ENCODE data around the gene MRPL16.
"Not testable (repeated sequence)": the region's sequence is repeated elsewhere in the genome, so short reads cannot be mapped to it uniquely, and the experiment has no call there.

Gene MRPL16

DNA sequence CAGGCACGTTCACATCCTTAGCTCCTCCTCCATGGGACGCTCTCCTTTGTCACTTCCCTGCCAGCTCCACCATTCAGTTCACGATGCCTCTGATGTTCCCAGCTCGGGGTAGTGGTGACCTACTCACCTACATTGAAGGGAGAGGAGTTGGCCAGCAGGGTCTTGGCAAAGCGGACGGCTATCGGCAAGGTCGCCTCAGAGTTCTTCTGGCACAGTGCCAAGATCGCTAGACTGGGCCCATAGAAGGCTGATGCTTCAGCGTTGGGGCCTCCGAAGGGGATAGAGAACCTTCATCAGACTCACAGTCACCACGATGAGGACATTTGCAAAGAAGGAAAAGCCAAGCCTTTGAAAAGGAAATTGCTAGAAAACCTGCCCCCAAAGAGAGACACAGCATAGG lies 31.7 kb upstream of the MRPL16 start:
- H3K4me3 ChIP-seq (ENCODE audit: low read depth, low read length): no peak overlapping the region
- no peak overlapping the region for H3K9ac ChIP-seq (ENCODE audit: low read depth, low read length)
- no peak overlapping the region for H3K27ac ChIP-seq (ENCODE audit: low read depth, low read length)
- H3K27me3 ChIP-seq (ENCODE audit: control insufficient read depth, insufficient read depth, low read length): no peaks in the 10 kb centered on the region
- no peaks in the 10 kb centered on the region for H3K9me3 ChIP-seq (ENCODE audit: control insufficient read depth, insufficient read depth, low read length)
- H3K36me3 ChIP-seq (ENCODE audit: control insufficient read depth, insufficient read depth, low read length): no peaks in the 10 kb centered on the region
- H3K4me1 ChIP-seq (ENCODE audit: control insufficient read depth, insufficient read depth, low read length): peaks cover 12% of the 10 kb centered on the region

DNA sequence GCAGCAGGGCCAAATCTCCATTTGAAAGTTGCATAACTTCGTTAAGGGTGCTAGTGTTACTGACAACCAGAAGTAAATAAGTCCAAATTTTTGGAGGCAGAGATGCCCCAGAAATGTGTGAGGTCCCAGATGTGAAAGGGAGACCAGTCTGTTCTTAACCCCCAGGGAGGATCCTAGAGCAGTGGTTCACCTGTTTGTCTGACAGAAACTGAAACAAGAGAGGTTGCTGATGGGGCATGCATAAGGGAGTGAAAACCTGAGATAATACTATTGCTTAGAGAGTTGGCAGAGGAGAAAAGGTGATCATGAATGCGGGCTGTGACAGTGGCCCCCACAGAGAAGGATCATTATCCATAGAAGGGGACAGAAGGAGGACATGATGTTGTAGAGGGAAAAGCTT lies 30.9 kb upstream of the MRPL16 start:
- no peaks in the 10 kb centered on the region for H3K9me3 ChIP-seq (ENCODE audit: control insufficient read depth, insufficient read depth, low read length)
- H3K27me3 ChIP-seq (ENCODE audit: control insufficient read depth, insufficient read depth, low read length): no peaks in the 10 kb centered on the region
- no peak overlapping the region for H3K9ac ChIP-seq (ENCODE audit: low read depth, low read length)
- no peak overlapping the region for H3K4me3 ChIP-seq (ENCODE audit: low read depth, low read length)
- no peak overlapping the region for H3K27ac ChIP-seq (ENCODE audit: low read depth, low read length)
- no peaks in the 10 kb centered on the region for H3K36me3 ChIP-seq (ENCODE audit: control insufficient read depth, insufficient read depth, low read length)
- H3K4me1 ChIP-seq (ENCODE audit: control insufficient read depth, insufficient read depth, low read length): peaks cover 8% of the 10 kb centered on the region

DNA sequence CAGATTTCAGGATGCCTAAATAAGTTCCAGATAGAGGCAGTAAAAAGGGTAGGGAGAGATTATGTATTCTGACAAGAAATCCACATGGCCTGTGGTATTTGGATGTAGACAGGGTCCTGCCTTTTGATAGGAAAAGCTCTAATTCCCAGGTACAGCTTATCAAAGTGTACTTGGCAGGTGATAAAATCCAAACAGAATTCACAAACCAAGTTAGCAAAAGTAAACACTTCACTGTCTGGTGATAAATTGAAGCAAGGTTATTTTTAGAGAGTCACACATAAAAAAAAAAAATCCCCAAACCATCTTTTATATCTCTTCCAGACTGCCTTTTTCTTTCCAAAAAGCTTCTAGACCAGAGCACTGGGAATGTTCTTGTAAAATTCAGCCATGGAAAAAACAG lies 29.0 kb upstream of the MRPL16 start:
- Histone ChIP-seq H3K27me3 (ENCODE audit: control insufficient read depth, insufficient read depth, low read length) (no peaks in the 10 kb centered on the region), H3K9me3 (ENCODE audit: control insufficient read depth, insufficient read depth, low read length) (no peaks in the 10 kb centered on the region), H3K4me1 (ENCODE audit: control insufficient read depth, insufficient read depth, low read length) (no peaks in the 10 kb centered on the region), H3K36me3 (ENCODE audit: control insufficient read depth, insufficient read depth, low read length) (no peaks in the 10 kb centered on the region), H3K4me3 (ENCODE audit: low read depth, low read length) (no peak overlapping the region), H3K27ac (ENCODE audit: low read depth, low read length) (no peak overlapping the region), H3K9ac (ENCODE audit: low read depth, low read length) (no peak overlapping the region)

DNA sequence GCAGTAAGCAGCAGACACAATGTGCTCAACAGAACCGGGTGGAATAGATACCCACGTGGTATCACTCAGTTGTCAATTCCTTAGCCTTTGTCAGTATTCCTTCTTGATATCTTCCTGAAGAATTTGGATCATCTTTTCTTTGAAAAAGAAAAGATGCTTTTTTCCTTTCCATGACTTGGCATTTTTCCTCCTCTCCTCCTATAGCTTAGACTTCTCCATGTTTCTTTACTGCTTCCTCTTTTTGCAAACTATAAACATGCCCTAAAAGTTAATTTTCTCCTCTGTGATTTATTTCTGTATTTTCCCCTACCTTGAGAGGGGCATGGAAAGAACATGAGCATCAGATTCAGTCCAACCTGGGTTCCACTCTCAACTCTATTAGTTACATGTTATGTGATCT lies 23.0 kb upstream of the MRPL16 start:
- Histone ChIP-seq H3K27ac (ENCODE audit: low read depth, low read length) (no peak overlapping the region), H3K36me3 (ENCODE audit: control insufficient read depth, insufficient read depth, low read length) (no peaks in the 10 kb centered on the region), H3K9ac (ENCODE audit: low read depth, low read length) (no peak overlapping the region), H3K4me3 (ENCODE audit: low read depth, low read length) (no peak overlapping the region), H3K9me3 (ENCODE audit: control insufficient read depth, insufficient read depth, low read length) (no peaks in the 10 kb centered on the region), H3K27me3 (ENCODE audit: control insufficient read depth, insufficient read depth, low read length) (no peaks in the 10 kb centered on the region), H3K4me1 (ENCODE audit: control insufficient read depth, insufficient read depth, low read length) (no peaks in the 10 kb centered on the region)

DNA sequence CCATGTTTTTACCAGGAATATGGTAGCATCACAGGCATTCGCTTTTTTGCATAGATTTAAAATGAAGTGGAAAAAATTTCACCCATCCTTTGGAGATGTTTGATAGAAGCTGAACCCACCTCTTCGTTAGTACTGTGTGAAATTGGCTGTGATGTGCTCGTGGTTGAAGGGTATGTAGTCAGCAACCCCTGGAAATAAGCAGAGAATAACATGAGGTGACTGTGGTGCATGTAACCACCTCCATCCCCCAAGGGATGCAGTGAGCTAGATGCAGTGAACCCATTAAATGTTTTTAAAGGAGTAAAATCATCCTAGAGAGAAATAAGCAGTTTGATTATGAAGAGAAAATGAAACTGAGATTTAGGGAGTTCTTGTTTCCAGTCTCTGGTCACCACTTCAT lies 18.8 kb upstream of the MRPL16 start:
- Histone ChIP-seq H3K27me3 (ENCODE audit: control insufficient read depth, insufficient read depth, low read length) (no peaks in the 10 kb centered on the region), H3K36me3 (ENCODE audit: control insufficient read depth, insufficient read depth, low read length) (no peaks in the 10 kb centered on the region), H3K4me1 (ENCODE audit: control insufficient read depth, insufficient read depth, low read length) (no peaks in the 10 kb centered on the region), H3K9ac (ENCODE audit: low read depth, low read length) (no peak overlapping the region), H3K27ac (ENCODE audit: low read depth, low read length) (no peak overlapping the region), H3K9me3 (ENCODE audit: control insufficient read depth, insufficient read depth, low read length) (no peaks in the 10 kb centered on the region), H3K4me3 (ENCODE audit: low read depth, low read length) (no peak overlapping the region)

DNA sequence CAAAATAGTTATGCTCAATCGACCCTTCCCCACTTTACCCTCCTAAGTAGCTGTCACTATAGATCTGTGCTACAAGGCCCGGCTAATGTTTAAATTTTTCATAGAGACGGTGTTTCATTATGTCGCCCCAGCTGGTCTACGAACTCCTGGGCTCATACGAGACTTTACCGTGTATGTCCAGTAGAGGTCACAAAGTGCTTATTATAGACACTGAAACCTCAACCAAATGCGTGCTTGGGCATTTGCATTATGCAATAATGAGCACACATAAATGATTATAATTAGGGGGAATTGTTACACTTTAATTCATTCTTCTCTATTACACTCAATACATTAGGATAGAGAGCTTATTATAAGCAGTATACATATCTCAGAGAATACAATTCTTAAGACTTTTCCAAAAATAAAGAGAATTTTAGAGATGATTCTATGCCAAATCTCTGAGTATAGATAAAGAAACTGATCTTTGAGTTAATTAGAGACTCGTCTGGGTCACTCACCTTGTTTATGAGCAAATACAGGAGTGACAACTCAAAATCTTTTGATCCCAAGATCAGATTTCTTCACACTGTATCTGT lies 12.5 kb upstream of the MRPL16 start:
- Histone ChIP-seq H3K9ac (ENCODE audit: low read depth, low read length) (no peak overlapping the region), H3K27me3 (ENCODE audit: control insufficient read depth, insufficient read depth, low read length) (no peaks in the 10 kb centered on the region), H3K36me3 (ENCODE audit: control insufficient read depth, insufficient read depth, low read length) (no peaks in the 10 kb centered on the region), H3K4me1 (ENCODE audit: control insufficient read depth, insufficient read depth, low read length) (peaks cover 14% of the 10 kb centered on the region), H3K27ac (ENCODE audit: low read depth, low read length) (no peak overlapping the region), H3K9me3 (ENCODE audit: control insufficient read depth, insufficient read depth, low read length) (no peaks in the 10 kb centered on the region), H3K4me3 (ENCODE audit: low read depth, low read length) (no peak overlapping the region)

DNA sequence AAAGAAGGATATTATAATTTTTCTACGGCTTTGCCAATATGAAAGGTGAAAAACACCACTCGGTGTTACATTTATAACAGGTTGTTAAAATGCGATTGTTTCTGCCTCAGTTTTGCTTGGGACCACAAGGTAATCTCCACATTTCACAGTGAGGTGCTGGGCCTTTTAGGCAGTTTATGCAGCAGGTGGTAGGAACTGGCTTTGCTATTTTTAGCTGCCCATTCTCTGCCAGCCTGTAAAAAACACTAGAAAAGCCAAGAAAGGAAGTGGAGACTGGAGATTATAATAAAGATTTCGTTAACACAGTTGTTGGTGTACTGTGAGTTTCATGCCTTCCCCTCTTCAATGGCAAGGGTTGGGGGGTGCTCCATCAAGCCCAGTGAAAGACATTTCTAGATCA lies 8.0 kb upstream of the MRPL16 start:
- H3K4me3 ChIP-seq (ENCODE audit: low read depth, low read length): no peak overlapping the region
- no peaks in the 10 kb centered on the region for H3K27me3 ChIP-seq (ENCODE audit: control insufficient read depth, insufficient read depth, low read length)
- H3K9me3 ChIP-seq (ENCODE audit: control insufficient read depth, insufficient read depth, low read length): no peaks in the 10 kb centered on the region
- H3K4me1 ChIP-seq (ENCODE audit: control insufficient read depth, insufficient read depth, low read length): peaks cover 48% of the 10 kb centered on the region
- no peaks in the 10 kb centered on the region for H3K36me3 ChIP-seq (ENCODE audit: control insufficient read depth, insufficient read depth, low read length)
- H3K9ac ChIP-seq (ENCODE audit: low read depth, low read length): no peak overlapping the region
- H3K27ac ChIP-seq (ENCODE audit: low read depth, low read length): no peak overlapping the region

DNA sequence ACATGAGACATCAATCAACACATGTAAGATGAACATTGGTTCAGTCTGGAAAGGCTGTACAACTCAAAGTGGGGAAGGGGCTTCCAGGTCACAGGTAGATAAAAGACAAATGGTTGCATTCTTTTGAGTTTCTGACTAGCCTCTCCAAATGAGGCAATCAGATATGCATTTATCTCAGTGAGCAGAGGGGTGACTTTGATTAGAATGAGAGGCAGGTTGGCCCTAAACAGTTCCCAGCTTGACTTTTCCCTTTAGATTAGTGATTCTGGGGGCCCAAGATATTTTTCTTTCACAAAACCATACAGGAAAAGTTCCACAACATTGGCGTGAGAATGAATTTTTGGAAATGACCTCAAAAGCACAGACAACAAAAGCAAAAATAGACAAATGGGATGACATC lies 5.9 kb upstream of the MRPL16 start:
- not testable (repeated sequence) for H3K9me3 ChIP-seq (ENCODE audit: control insufficient read depth, insufficient read depth, low read length); H3K27me3 ChIP-seq (ENCODE audit: control insufficient read depth, insufficient read depth, low read length); H3K36me3 ChIP-seq (ENCODE audit: control insufficient read depth, insufficient read depth, low read length)
- H3K4me1 ChIP-seq (ENCODE audit: control insufficient read depth, insufficient read depth, low read length): peaks cover 48% of the 10 kb centered on the region
- peak overlapping the region; percentile 50; the same call in 1 of the 2 replicates for H3K9ac ChIP-seq (ENCODE audit: low read depth, low read length)
- H3K4me3 ChIP-seq (ENCODE audit: low read depth, low read length): peak overlapping the region; percentile 59; the same call in 1 of the 2 replicates
- peak overlapping the region; percentile 86 for H3K27ac ChIP-seq (ENCODE audit: low read depth, low read length)

DNA sequence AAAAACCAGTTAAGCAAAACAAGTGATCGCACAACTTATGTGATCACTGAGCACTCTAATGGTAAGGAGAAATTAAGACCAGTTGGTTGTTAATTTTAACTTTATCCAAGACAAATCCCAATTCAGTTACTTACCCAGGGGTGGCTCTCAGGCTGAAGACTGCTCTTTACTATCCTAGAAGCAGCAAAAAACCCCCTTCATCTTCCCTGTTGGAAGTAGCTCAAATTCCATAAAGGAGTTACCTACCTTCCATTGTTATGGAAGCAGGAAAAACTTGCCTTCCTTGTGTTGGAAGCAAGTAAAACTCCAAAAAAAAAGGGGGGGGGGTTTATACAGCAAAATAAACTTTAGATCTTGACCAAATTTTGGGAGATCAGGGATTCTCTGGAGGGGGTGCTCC lies 5.2 kb upstream of the MRPL16 start:
- Histone ChIP-seq H3K4me1 (ENCODE audit: control insufficient read depth, insufficient read depth, low read length) (peaks cover 55% of the 10 kb centered on the region), H3K4me3 (ENCODE audit: low read depth, low read length) (peak overlapping the region; percentile 59), H3K9ac (ENCODE audit: low read depth, low read length) (peak overlapping the region; percentile 50), H3K9me3 (ENCODE audit: control insufficient read depth, insufficient read depth, low read length) (no peaks in the 10 kb centered on the region), H3K27ac (ENCODE audit: low read depth, low read length) (peak overlapping the region; percentile 86), H3K27me3 (ENCODE audit: control insufficient read depth, insufficient read depth, low read length) (no peaks in the 10 kb centered on the region), H3K36me3 (ENCODE audit: control insufficient read depth, insufficient read depth, low read length) (no peaks in the 10 kb centered on the region)

DNA sequence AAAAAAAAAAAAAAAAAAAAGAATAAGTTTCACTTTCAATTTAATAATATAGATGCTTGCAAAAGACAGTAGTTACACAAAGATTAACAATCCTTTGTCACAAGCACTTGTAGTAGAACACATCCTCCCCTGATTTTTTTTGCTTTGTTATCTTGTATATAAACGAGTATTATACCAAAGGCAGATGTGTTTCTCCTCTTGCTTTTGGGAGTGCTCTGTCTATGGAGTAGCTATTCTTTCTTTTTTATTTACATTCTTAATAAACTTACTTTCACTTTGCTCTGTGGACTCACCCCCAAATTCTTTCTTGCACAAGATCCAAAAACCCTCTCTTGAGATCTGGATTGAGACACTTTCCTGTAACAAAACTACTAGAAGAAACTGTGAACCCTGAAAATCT lies 3.4 kb upstream of the MRPL16 start:
- Histone ChIP-seq H3K27me3 (ENCODE audit: control insufficient read depth, insufficient read depth, low read length) (no peaks in the 10 kb centered on the region), H3K4me3 (ENCODE audit: low read depth, low read length) (peak overlapping the region; percentile 59; the same call in 1 of the 2 replicates), H3K4me1 (ENCODE audit: control insufficient read depth, insufficient read depth, low read length) (peaks cover 51% of the 10 kb centered on the region), H3K9ac (ENCODE audit: low read depth, low read length) (no peak overlapping the region), H3K36me3 (ENCODE audit: control insufficient read depth, insufficient read depth, low read length) (peaks cover 4% of the 10 kb centered on the region; the same call in 1 of the 2 replicates), H3K9me3 (ENCODE audit: control insufficient read depth, insufficient read depth, low read length) (no peaks in the 10 kb centered on the region), H3K27ac (ENCODE audit: low read depth, low read length) (peak overlapping the region; percentile 86)

DNA sequence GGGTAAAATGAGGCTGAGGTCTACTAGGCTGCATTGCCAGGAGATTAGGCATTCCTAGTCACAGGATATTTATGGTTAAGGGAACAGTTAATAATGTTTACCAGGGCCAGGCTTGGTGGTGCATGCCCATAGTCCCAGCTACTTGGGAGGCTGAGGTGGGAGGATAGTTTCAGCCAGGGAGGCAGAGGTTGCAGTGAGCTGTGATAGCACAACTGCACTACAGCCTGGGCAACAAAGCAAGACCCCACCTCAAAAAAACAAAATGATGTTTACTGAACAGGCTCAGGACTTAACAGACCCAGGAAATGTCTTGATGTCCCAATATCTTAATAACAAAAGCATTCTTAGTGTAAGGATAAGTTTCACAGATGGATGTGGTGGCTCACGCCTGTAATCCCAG lies 2.8 kb upstream of the MRPL16 start:
- Histone ChIP-seq H3K9ac (ENCODE audit: low read depth, low read length) (no peak overlapping the region), H3K27ac (ENCODE audit: low read depth, low read length) (no peak overlapping the region), H3K36me3 (ENCODE audit: control insufficient read depth, insufficient read depth, low read length) (peaks cover 10% of the 10 kb centered on the region), H3K9me3 (ENCODE audit: control insufficient read depth, insufficient read depth, low read length) (no peaks in the 10 kb centered on the region), H3K27me3 (ENCODE audit: control insufficient read depth, insufficient read depth, low read length) (no peaks in the 10 kb centered on the region), H3K4me3 (ENCODE audit: low read depth, low read length) (no peak overlapping the region), H3K4me1 (ENCODE audit: control insufficient read depth, insufficient read depth, low read length) (peaks cover 47% of the 10 kb centered on the region)

DNA sequence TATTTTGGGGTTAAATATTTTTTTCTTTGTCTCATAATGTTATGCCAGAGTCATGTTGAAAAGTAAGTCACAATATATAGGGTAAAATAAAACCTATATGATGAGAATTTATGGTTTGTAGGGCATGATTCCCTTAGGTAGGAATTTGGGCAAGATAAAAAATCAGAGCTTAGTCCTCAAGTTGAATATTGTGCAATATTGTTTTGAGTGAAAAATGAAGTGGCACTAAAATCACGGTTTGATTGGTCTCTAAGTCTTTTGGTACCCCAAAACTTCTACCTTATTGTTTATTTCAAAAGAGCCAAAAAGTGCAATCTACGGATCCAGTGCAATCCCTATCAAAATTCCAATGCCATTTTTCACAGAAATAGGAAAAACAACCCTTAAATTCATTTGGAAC lies 1.6 kb upstream of the MRPL16 start:
- Histone ChIP-seq H3K27ac (ENCODE audit: low read depth, low read length) (no peak overlapping the region), H3K36me3 (ENCODE audit: control insufficient read depth, insufficient read depth, low read length) (peaks cover 22% of the 10 kb centered on the region), H3K4me1 (ENCODE audit: control insufficient read depth, insufficient read depth, low read length) (peaks cover 38% of the 10 kb centered on the region), H3K9me3 (ENCODE audit: control insufficient read depth, insufficient read depth, low read length) (no peaks in the 10 kb centered on the region), H3K27me3 (ENCODE audit: control insufficient read depth, insufficient read depth, low read length) (no peaks in the 10 kb centered on the region), H3K9ac (ENCODE audit: low read depth, low read length) (no peak overlapping the region), H3K4me3 (ENCODE audit: low read depth, low read length) (no peak overlapping the region)
